Neuron (in vitro differentiated cells): Measurements from ENCODE around the gene CXCR4.
A peak's percentile ranks its signal among the peaks of the same experiment; 100 is the strongest.

Experiments
- H2AFZ ChIP-seq: one replicate; pipeline ENCODE4 v1.6.1; 2013; ENCODE audit warnings: low read depth, mild to moderate bottlenecking, inconsistent platforms, low read length, moderate library complexity
- H3K27me3 ChIP-seq: one replicate; pipeline ENCODE4 v1.6.1; 2013; ENCODE audit warnings: low read length; ENCODE audit not compliant: insufficient read depth
- H3K36me3 ChIP-seq: one replicate; pipeline ENCODE4 v1.6.1; 2013; ENCODE audit warnings: low read length; ENCODE audit not compliant: insufficient read depth
- H3K4me1 ChIP-seq: one replicate; pipeline ENCODE4 v1.6.1; 2013; ENCODE audit warnings: low read length; ENCODE audit not compliant: insufficient read depth
- H3K4me3 ChIP-seq: 2 replicates; pipeline ENCODE4 v1.5.1; 2013; ENCODE audit warnings: mild to moderate bottlenecking, low read length, moderate library complexity
- H3K9me3 ChIP-seq: one replicate; pipeline ENCODE4 v1.6.1; 2013; ENCODE audit warnings: low read length

Gene CXCR4

DNA sequence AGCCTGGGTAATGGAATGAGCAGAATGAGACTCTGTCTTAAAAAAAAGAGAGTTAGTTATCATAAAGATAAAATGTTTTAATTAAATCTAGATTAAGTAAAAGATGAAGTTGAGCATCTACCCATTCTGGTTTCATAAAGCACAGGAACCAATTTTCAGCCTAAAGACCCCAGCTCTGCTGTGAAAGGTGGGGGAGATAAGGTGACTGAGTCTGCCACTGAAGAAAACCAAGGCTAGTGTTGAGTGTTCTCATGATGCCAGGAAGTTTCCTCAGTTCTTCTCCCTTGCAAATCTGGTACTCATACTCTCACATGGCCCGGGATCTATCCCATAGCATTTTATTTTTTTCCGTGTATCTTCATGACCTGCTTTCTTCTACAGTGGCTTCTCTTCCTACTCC is 10.4 kb upstream of the CXCR4 start:
- no peaks in the 10 kb centered on the region for H3K4me1 ChIP-seq
- no peak overlapping the region for H2AFZ ChIP-seq
- no peak overlapping the region for H3K4me3 ChIP-seq
- H3K27me3 ChIP-seq, result peaks cover 7% of the 10 kb centered on the region
- no peaks in the 10 kb centered on the region for H3K36me3 ChIP-seq
- H3K9me3 ChIP-seq, result no peaks in the 10 kb centered on the region

DNA sequence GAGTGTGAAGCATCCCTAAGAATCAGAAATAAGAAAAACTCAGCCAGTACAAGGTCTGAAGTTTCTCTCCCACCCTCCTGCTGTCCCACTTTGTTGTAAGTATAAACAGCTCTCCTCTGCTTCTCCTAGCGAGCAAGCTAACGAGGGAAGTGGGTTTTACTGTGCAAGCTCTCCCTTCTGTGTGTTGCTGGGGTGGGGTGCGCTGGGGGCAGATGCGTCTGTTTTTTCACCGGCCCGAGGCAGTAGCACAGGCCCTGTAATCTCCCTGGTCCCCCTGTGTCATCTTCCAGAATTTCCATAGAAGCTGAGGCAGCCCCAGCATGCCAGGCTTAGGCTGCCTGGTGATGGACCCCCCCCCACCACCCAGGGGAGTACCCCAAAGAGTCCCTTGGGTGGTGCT is 9.4 kb upstream of the CXCR4 start:
- H3K27me3 ChIP-seq, result peaks cover 7% of the 10 kb centered on the region

DNA sequence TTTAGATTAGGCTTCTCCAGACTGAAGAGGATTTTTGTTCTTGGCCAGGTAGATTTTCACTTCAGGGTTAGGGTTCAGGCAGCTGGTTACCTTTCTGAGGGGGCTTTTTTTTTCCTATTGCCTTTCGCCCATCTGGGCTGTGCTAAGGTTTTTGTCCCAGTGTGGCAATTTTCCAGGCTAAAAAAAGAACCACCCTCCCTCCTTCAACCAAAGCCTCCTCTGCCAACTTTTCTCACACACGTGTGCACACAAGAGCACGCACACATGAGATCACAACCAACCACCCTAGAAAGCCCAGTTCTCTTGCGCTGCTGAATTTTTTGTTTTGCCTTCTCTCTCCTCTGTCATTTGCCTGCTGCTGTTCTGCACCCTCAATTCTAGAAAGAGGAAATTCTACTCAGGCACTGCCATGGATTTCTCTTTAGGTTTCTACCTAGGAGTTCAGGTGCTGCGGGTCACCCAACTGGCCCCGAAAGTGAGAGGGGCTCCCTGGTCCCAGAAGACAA is 8.5 kb upstream of the CXCR4 start:
- Histone ChIP-seq H3K4me1 (no peaks in the 10 kb centered on the region), H3K9me3 (no peaks in the 10 kb centered on the region), H3K4me3 (no peak overlapping the region), H3K27me3 (peaks cover 11% of the 10 kb centered on the region), H3K36me3 (no peaks in the 10 kb centered on the region), H2AFZ (no peak overlapping the region)

More for the DNA sequence above, 9.4 kb upstream of the CXCR4 start:
- no peaks in the 10 kb centered on the region for H3K9me3 ChIP-seq
- H3K4me3 ChIP-seq, result no peak overlapping the region
- H3K4me1 ChIP-seq, result no peaks in the 10 kb centered on the region
- H2AFZ ChIP-seq, result no peak overlapping the region
- H3K36me3 ChIP-seq, result no peaks in the 10 kb centered on the region

DNA sequence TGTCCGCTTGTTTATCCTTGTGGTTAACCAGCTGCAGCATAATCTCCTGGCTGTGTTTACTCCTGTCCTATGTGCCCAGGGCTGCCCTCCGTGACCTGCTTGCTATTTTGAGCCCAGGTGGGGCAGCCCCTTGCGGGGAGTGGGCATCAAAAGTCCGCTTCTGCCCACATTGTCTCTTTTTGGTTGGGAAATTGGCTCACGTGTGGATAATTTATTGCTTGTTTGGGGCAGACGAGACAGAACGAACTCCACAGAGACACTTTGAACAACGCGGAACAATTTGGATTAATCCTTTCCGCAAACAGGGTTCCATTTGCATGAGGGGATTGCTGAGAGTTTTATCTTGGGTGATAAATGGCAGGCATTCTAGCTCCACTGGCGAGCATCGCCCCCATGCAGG is 8.1 kb upstream of the CXCR4 start:
- Histone ChIP-seq H3K9me3 (no peaks in the 10 kb centered on the region), H3K4me3 (no peak overlapping the region), H3K36me3 (no peaks in the 10 kb centered on the region), H2AFZ (no peak overlapping the region), H3K4me1 (no peaks in the 10 kb centered on the region), H3K27me3 (peaks cover 14% of the 10 kb centered on the region)

DNA sequence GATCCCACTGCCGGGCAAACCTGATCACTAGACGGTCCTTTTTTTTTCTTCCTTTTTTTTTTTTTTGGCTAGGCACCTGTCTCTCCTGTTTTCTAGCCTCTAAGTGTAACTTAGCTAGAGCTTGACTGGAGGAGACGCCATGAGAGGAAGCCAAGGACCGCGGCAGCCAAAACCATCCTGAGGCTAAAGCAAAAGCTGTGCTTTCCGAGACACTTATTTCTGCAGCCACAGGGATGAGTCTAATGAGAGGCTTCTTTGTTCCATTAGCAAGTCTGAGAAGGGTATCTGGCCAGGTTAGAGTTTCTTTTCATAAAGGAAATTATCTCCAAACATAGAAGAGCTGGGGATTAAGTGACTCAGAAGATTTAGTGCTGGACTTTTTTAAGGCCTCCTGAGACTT is 7.3 kb upstream of the CXCR4 start:
- Histone ChIP-seq H3K9me3 (no peaks in the 10 kb centered on the region), H3K4me1 (no peaks in the 10 kb centered on the region), H3K4me3 (no peak overlapping the region), H2AFZ (no peak overlapping the region), H3K27me3 (peaks cover 20% of the 10 kb centered on the region), H3K36me3 (no peaks in the 10 kb centered on the region)

DNA sequence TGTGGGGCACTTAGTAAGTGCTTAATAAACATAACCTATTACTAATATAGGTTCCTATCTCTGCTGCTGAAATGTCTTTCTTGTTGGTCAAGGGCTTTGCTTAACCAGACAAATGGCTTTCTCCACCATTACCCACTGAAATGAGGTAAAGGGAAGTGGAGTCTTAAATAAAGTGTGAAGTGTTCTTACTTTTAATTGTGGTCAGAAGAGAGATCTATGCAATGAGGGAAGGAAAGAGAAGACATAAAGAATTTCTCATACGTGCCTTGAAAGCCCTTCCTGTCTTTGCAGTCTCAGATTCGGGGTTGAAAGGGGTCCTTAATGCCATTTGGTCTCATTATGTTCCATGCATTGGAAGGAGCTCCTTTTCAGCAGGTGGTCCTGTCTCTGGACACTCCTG is 6.9 kb upstream of the CXCR4 start:
- peaks cover 3% of the 10 kb centered on the region for H3K4me1 ChIP-seq

DNA sequence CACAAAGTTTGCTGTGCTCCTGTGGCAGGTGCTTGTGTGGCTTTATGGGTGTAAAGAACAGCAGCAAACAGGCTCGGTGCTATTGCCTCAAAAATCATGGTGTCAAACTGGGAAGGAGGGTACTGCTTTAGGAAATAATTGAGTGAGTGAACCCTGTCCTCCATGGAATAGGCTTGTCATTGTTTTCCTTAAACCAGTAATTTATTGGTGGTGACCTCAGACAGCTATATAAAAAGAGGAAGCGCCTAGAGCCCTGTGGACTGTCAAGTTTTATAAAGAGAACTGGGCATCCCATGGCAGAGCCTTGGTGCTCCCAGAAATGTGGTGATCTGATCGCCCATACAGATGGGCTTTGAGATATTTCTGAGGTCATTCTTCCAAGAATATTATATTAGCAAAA is 4.7 kb upstream of the CXCR4 start:
- H2AFZ ChIP-seq, result no peak overlapping the region
- H3K27me3 ChIP-seq, result peaks cover 20% of the 10 kb centered on the region
- H3K4me1 ChIP-seq, result peaks cover 15% of the 10 kb centered on the region
- H3K36me3 ChIP-seq, result no peaks in the 10 kb centered on the region
- no peaks in the 10 kb centered on the region for H3K9me3 ChIP-seq
- no peak overlapping the region for H3K4me3 ChIP-seq

More for the DNA sequence above, 6.9 kb upstream of the CXCR4 start:
- peaks cover 24% of the 10 kb centered on the region for H3K27me3 ChIP-seq
- H3K4me3 ChIP-seq, result no peak overlapping the region
- H3K9me3 ChIP-seq, result no peaks in the 10 kb centered on the region
- H2AFZ ChIP-seq, result no peak overlapping the region
- H3K36me3 ChIP-seq, result no peaks in the 10 kb centered on the region

DNA sequence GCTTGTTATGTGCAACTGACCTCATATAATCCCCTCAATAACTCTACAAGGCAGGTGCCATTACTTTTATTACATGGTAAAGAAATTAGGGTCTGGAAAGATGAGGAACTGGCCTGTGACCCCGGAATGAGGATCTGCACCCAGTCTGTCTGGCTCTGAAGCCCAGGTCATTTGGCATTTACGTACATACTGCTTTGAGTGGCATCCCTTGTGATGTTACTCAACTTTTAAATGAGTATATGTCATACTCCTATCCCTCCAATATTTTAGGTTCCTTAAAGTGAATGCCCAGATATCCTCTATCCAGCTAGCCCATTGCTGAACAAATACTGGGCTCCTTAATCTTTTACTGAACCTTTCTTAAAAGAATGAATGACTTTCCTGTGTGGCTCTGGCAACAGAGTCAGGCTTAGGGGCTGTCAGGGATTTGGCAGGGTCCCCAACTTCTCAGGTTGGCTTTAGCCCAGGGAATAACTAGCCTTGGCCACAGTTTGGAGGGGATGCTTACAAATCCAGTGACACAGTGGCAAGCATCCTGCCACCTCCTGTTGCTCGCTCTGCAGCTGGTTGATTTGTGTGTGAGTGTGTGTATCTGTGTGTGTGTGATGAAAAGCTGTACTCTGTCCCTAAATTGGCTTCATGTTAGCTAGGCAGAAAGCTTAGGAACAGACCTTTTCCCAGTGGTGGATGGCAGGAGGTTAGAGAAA is 3.4 kb upstream of the CXCR4 start:
- Histone ChIP-seq H3K9me3 (no peaks in the 10 kb centered on the region), H3K27me3 (peaks cover 20% of the 10 kb centered on the region), H3K4me1 (peaks cover 20% of the 10 kb centered on the region), H3K4me3 (no peak overlapping the region), H2AFZ (no peak overlapping the region), H3K36me3 (no peaks in the 10 kb centered on the region)

DNA sequence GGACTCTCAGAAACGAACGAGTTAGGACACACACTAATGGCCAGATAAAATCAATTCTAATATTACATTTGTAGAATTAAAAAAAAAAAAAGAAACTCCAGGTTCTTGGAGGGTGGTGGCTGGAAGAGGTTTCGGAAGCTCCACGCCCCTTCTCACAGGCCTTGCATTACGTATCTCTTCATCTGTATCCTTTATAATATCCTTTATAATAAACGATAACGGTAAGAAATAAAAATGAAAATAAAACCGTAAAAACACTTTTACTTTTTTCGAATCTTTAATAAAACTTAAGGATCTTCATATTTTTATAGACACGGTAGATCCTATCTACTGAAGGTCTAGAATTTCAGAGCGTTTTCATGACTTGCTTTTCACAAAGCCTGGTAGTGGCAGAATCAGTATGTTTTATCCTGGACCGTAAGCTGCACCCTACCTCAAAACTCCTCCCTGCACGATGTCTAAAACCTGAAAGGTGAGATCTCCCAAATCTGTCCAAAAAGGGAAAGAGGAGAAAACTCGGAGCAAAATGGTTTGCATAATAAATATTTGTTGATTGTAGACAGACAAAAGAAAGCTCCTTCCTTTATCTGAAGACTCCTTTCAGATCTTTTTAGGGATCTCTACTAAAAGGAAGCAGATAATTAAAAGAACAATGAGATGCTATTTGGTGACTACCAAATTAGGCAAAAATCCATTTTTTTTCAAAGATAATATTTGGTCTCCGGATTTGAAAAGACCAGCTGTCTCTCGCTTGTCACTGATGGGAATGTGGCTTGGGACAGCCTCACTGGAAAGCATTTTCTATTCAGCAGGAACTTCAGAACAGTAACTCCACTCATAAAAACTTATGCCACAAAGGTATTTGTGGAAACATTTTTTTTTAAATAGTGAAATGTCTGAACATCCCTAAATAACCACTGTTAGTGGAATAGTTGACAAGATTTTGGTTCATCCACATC is 2.0 kb upstream of the CXCR4 start:
- Histone ChIP-seq H3K4me3 (peak overlapping the region; percentile 88), H3K4me1 (peaks cover 31% of the 10 kb centered on the region), H3K27me3 (peaks cover 17% of the 10 kb centered on the region), H3K9me3 (no peaks in the 10 kb centered on the region), H3K36me3 (peaks cover 6% of the 10 kb centered on the region), H2AFZ (peak overlapping the region; percentile 30)

DNA sequence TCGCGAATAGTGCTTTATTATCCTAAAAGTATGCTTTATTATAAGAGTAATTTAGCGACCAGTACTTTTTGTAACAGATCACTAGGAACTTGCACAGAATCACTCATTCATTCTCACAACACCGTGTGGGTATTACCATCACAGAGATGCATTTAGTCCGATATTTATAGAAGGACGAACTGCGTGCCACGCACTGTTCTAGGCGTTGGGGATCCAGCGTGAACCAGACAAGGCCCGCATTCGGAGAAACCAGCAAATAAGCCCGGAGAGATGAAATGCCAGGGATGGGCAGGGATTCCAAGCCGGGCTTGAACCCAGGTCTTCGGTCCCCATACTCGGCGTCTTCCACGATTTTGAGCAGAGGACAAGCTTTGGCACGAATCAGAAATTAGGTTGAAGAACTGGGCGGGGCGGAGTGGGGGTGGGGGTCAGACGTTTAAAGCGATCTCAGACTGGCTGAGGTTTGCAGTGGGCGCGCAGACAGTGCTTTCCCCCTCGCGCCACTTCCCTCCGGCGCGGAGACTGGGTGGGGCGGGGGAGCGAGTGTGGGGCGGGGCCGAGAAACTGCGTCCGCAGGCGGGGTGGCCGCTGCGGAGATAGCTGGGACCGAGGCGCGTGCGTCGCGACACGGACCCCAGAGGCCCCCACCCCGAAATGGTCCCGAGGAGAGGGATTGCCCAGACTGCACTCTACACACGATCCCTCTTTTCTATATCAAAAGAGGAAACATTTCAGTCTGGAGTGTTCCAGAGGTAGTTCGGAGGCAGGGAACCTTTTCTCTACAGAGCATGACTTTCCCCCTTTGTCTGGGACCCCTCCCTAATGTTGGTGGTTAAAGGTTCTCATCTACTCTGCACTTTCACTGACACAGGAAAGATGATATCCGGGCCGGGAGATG is 1.1 kb upstream of the CXCR4 start:
- Histone ChIP-seq H3K36me3 (peaks cover 15% of the 10 kb centered on the region), H3K27me3 (peaks cover 17% of the 10 kb centered on the region), H3K4me1 (peaks cover 33% of the 10 kb centered on the region), H3K4me3 (peak overlapping the region; percentile 88), H2AFZ (peak overlapping the region; percentile 30), H3K9me3 (no peaks in the 10 kb centered on the region)

DNA sequence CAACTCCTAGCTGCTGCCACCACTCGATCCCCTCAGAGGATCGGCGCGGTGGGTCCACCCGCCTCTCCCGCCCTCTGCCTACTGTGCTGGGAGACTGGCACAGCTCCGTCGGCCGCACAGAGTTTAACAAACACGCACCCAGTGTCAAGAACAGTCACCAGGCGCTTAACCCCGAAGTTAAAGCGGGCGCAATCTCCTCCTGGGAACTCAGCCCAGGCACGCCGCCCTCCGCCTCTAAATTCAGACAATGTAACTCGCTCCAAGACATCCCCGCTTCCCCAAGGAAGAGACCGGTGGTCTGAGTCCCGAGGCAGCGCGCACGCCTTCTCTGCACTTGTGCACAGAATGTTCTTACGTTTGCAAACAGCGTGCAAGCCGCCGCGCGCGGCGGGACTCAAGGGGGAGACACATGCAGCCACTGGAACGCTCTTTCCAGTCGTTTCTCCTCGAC is 533 bp downstream of the CXCR4 start:
- Histone ChIP-seq H3K4me3 (peak overlapping the region; percentile 88), H3K9me3 (no peaks in the 10 kb centered on the region), H3K27me3 (peaks cover 17% of the 10 kb centered on the region), H3K4me1 (peaks cover 45% of the 10 kb centered on the region), H2AFZ (peak overlapping the region; percentile 41), H3K36me3 (peaks cover 24% of the 10 kb centered on the region)

DNA sequence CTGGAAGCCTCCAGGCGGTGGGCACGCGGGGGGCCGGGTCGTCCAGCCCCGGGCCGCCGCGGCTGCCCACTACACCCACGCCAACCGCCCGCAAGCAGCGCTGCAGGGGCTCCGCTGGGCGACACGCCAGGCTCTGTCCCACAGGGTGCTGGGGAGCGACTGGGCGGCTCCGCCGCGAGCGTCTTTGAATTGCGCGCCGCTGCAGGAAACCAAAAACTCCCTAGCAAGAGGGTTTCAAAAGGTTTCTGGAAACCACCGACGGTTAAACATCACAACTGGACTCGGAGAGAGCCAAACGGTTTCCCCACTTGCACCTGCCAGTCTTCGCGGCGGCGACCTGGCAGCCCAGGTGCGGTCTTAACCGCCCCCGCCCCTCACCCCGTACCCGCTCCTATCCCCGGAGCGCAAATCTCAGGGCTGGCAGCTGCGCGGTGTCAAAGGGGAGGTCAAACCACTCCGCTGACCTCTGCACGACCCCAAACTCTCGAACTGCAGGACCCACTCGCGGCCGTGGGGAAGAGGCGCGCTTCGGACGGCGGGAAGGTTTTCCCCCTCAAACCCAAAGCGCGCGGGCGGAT is 1.0 kb downstream of the CXCR4 start:
- no peaks in the 10 kb centered on the region for H3K9me3 ChIP-seq
- peaks cover 50% of the 10 kb centered on the region for H3K4me1 ChIP-seq
- peaks cover 17% of the 10 kb centered on the region for H3K27me3 ChIP-seq
- H3K4me3 ChIP-seq, result peak overlapping the region; percentile 88
- H2AFZ ChIP-seq, result peak overlapping the region; percentile 41
- peaks cover 24% of the 10 kb centered on the region for H3K36me3 ChIP-seq
